IMR-90 (cell line): ENCODE data around the gene TASP1. TPM values are rescaled to one million over a fixed set of nuclear protein-coding genes. Genes with fewer than 3 reads are reported as not detected.

Experiments
- ATAC-seq: fragments of 200-7000 bp; cut with Tn5 transposase; 2 replicates; pipeline ENCODE4 v1.9.1; 2020; ENCODE audit warnings: low read depth, mild to moderate bottlenecking, moderate library complexity
- BruUV-seq: library from RNA; stranded (reverse); fragments of 400-500 nt; replicated peaks from 2 replicates; lab custom pipeline; 2021; lab: Mats Ljungman, UMichigan
- CTCF ChIA-PET: fragments of 300-600 bp; formaldehyde crosslinking; extraction: SDS; loops from one replicate; lab custom pipeline; 2021; ENCODE audit warnings: antibody characterized with exemption; lab: Yijun Ruan, JAX
- POLR2A ChIA-PET: fragments of 300-600 bp; sonication (Branson Sonifier 250); formaldehyde crosslinking; loops from one replicate; lab custom pipeline; 2022; ENCODE audit warnings: antibody characterized with exemption; ENCODE audit not compliant: unreplicated experiment; lab: Charles Lee
- DNase-seq: peaks from one replicate; pipeline ENCODE4 v3.0.0; 2013
- H2AFZ ChIP-seq: replicated peaks from 2 replicates; pipeline ENCODE3; 2013; ENCODE audit warnings: low read length, mild to moderate bottlenecking; ENCODE audit not compliant: poor library complexity
- H2AK5ac ChIP-seq: 2 replicates; pipeline ENCODE4 v1.6.1; 2013; ENCODE audit warnings: low read depth, low read length, inconsistent platforms
- H2AK9ac ChIP-seq: replicated peaks from 2 replicates; pipeline ENCODE3; 2013; ENCODE audit warnings: mild to moderate bottlenecking, low read depth, low read length, moderate library complexity; ENCODE audit not compliant: poor library complexity
- H2BK120ac ChIP-seq: 2 replicates; pipeline ENCODE4 v1.6.1; 2013; ENCODE audit warnings: low read depth, low read length, inconsistent platforms
- H2BK15ac ChIP-seq: 3 replicates; pipeline ENCODE4 v1.6.1; 2013; ENCODE audit warnings: low read depth, low read length, inconsistent platforms
- H2BK20ac ChIP-seq: 2 replicates; pipeline ENCODE4 v1.6.1; 2013; ENCODE audit warnings: low read depth, mild to moderate bottlenecking, inconsistent platforms, low read length, moderate library complexity
- H2BK5ac ChIP-seq: 2 replicates; pipeline ENCODE4 v1.6.1; 2013; ENCODE audit warnings: mild to moderate bottlenecking, low read depth, low read length, inconsistent platforms; ENCODE audit not compliant: poor library complexity, severe bottlenecking
- H3K14ac ChIP-seq: replicated peaks from 2 replicates; pipeline ENCODE4 v1.6.1; 2013; ENCODE audit warnings: low read depth, low read length, inconsistent platforms
- H3K18ac ChIP-seq: 2 replicates; pipeline ENCODE4 v1.6.1; 2013; ENCODE audit warnings: low read depth, low read length, control low read depth
- H3K23ac ChIP-seq: 2 replicates; pipeline ENCODE4 v1.6.1; 2013; ENCODE audit warnings: low read depth, low read length, inconsistent platforms
- H3K27ac ChIP-seq: 2 replicates; pipeline ENCODE4 v1.5.1; 2013; ENCODE audit warnings: mild to moderate bottlenecking, control low read depth, low read length; ENCODE audit not compliant: insufficient read depth
- H3K27me3 ChIP-seq: 2 replicates; pipeline ENCODE4 v1.6.1; 2013; ENCODE audit warnings: low read length; ENCODE audit not compliant: control insufficient read depth, insufficient read depth
- H3K36me3 ChIP-seq: 2 replicates; pipeline ENCODE4 v1.6.1; 2013; ENCODE audit warnings: low read length, mixed read lengths; ENCODE audit not compliant: control insufficient read depth, insufficient read depth
- H3K4ac ChIP-seq: 2 replicates; pipeline ENCODE4 v1.6.1; 2013; ENCODE audit warnings: low read depth, low read length, inconsistent platforms
- H3K4me1 ChIP-seq: 2 replicates; pipeline ENCODE4 v1.6.1; 2013; ENCODE audit warnings: low read length, mixed read lengths; ENCODE audit not compliant: control insufficient read depth, insufficient read depth
- H3K4me2 ChIP-seq: 2 replicates; pipeline ENCODE4 v1.6.1; 2013; ENCODE audit warnings: low read depth, mild to moderate bottlenecking, control low read depth, low read length, moderate library complexity
- H3K4me3 ChIP-seq: 2 replicates; pipeline ENCODE4 v1.5.1; 2013; ENCODE audit warnings: low read depth, mild to moderate bottlenecking, control low read depth, low read length, moderate library complexity; ENCODE audit not compliant: insufficient read depth
- H3K56ac ChIP-seq: 2 replicates; pipeline ENCODE4 v1.6.1; 2013; ENCODE audit warnings: low read length, inconsistent platforms; ENCODE audit not compliant: insufficient read depth; ENCODE audit errors: extremely low read depth
- H3K79me1 ChIP-seq, 2 experiments: 2 replicates each; pipeline ENCODE4 v1.6.1; 2013; ENCODE audit warnings: low read length in 2 of 2, inconsistent platforms in 1 of 2, low read depth in 1 of 2
- H3K9ac ChIP-seq: 2 replicates; pipeline ENCODE4 v1.6.1; 2013; ENCODE audit warnings: low read depth, low read length, control low read depth
- H3K9me1 ChIP-seq: 2 replicates; pipeline ENCODE4 v1.6.1; 2013; ENCODE audit warnings: low read length, inconsistent platforms; ENCODE audit not compliant: insufficient read depth
- H3K9me3 ChIP-seq: 2 replicates; pipeline ENCODE4 v1.6.1; 2013; ENCODE audit warnings: low read length; ENCODE audit not compliant: control insufficient read depth, insufficient read depth
- H4K20me1 ChIP-seq: 2 replicates; pipeline ENCODE4 v1.6.1; 2013; ENCODE audit warnings: low read length, inconsistent platforms; ENCODE audit not compliant: insufficient read depth
- H4K5ac ChIP-seq: 2 replicates; pipeline ENCODE4 v1.6.1; 2013; ENCODE audit warnings: mild to moderate bottlenecking, low read depth, low read length, control low read depth
- H4K8ac ChIP-seq, 2 experiments: 2 replicates each; pipeline ENCODE4 v1.6.1; 2013; ENCODE audit warnings: low read depth in 2 of 2, low read length in 2 of 2, control low read depth in 1 of 2, inconsistent platforms in 1 of 2
- H4K91ac ChIP-seq: 2 replicates; pipeline ENCODE4 v1.6.1; 2013; ENCODE audit warnings: low read depth, low read length, inconsistent platforms; ENCODE audit not compliant: insufficient read depth
- MAFK ChIP-seq: IDR thresholded peaks from 2 replicates; pipeline ENCODE4 v1.6.1; 2012; ENCODE audit warnings: low read depth, low read length, improper control_type of control experiment
- RCOR1 ChIP-seq: IDR thresholded peaks from 2 replicates; pipeline ENCODE4 v1.6.1; 2012; ENCODE audit warnings: mild to moderate bottlenecking, low read length, improper control_type of control experiment; ENCODE audit not compliant: insufficient replicate concordance
- RFX5 ChIP-seq: IDR thresholded peaks from 2 replicates; pipeline ENCODE4 v1.8.0; 2012; ENCODE audit warnings: low read depth, mild to moderate bottlenecking, low read length, moderate library complexity
- SMC3 ChIP-seq: fragments of 150-350 bp; IDR thresholded peaks from 2 replicates; pipeline ENCODE4 v1.6.1; 2016; ENCODE audit warnings: low read depth, mild to moderate bottlenecking, antibody characterized with exemption, low read length, moderate library complexity
- dilution Hi-C: fragments of 300-500 bp; cut with HindIII; formaldehyde crosslinking; loops from one replicate; pipeline ENCODE4 v1.14.3; 2018; ENCODE audit warnings: low sequenced_read_pairs; ENCODE audit not compliant: unreplicated experiment
- in situ Hi-C: fragments of 300-500 bp; cut with MboI; formaldehyde crosslinking; loops from 3 replicates; pipeline ENCODE4 v1.14.3; 2019; ENCODE audit warnings: low sequenced_read_pairs, inconsistent platforms, mixed read lengths
- intact Hi-C: fragments of 100-400 bp; cut with micrococcal nuclease; formaldehyde crosslinking; loops from 2 replicates; pipeline ENCODE4 v1.10.0; 2022
- polyA plus RNA-seq, 3 experiments: library from polyadenylated mRNA; depleted of rRNA; stranded (reverse); fragments of >200 nt; gene quantifications; 2 replicates each; pipeline ENCODE4 v1.2.3, GENCODE V29; 2012; ENCODE audit warnings: low replicate concordance in 1 of 3
- total RNA-seq: library from RNA; depleted of rRNA; stranded (reverse); fragments of >200 nt; gene quantifications from 2 replicates; pipeline ENCODE4 v1.2.3, GENCODE V29; 2012

Gene TASP1
- total and polyA plus RNA-seq, 2 of the 4 experiments (the other 2 are of a cell fraction) = 3.9 to 7.9 TPM

DNA sequence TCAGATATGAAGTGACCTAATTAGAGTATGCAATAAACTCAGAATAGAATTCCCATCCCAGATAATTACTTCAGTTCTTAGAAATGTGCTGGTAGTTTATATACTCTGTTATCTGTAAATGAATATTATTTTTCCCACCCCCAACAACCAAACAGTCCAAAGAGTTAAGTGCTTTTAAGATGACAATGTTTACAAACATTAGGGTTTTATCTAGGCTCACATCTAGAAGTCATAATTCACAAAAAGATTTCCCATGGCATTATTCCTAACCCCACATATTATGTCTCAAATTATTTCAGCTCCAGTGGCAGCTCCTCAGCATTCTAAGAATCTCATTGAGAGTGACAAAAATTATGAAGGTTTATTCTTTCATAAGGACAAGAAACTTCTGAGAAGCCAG lies 120.9 kb downstream of the TASP1 start:
- Histone ChIP-seq H3K18ac (peak overlapping the region; percentile 94), H2BK5ac (no peak overlapping the region), H3K4me1 (peaks cover 15% of the 10 kb centered on the region), H4K20me1 (no peaks in the 10 kb centered on the region), H2AFZ (no peak overlapping the region), H4K5ac (peak overlapping the region; percentile 77; the same call in 1 of the 2 replicates), H3K14ac (no peak overlapping the region), H2BK20ac (no peak overlapping the region), H3K4me2 (peak overlapping the region; percentile 26; the same call in 1 of the 2 replicates), H2BK15ac (peak overlapping the region; percentile 32; the same call in 1 of the 3 replicates), H3K56ac (no peak overlapping the region), H3K36me3 (no peaks in the 10 kb centered on the region; the same call in 1 of the 2 replicates), H3K9me3 (no peaks in the 10 kb centered on the region), H3K27me3 (no peaks in the 10 kb centered on the region), H3K4me3 (no peak overlapping the region), H4K8ac (peak overlapping the region in 1 of 2 experiments; percentile 1; a peak in 1 of 4 replicates), H3K9ac (no peak overlapping the region), H4K91ac (0 out of 2 replicates have a peak overlapping the region, but pooled peaks have one; percentile 8), H3K27ac (0 out of 2 replicates have a peak overlapping the region, but pooled peaks have one; percentile 39), H2AK5ac (no peak overlapping the region), H2BK120ac (peak overlapping the region; percentile 36), H3K4ac (no peak overlapping the region), H2AK9ac (no peak overlapping the region), H3K9me1 (peaks cover 3% of the 10 kb centered on the region; the same call in 1 of the 2 replicates), H3K79me1 (no peaks in the 10 kb centered on the region), H3K23ac (no peak overlapping the region)
- intact Hi-C loops (no loop called here), dilution Hi-C loops (no loop called here), in situ Hi-C loops (no loop called here)
- no TSS peak for BruUV-seq
- POLR2A ChIA-PET = interaction anchor here (0.6 kb wide), 1 partner anchor 122 kb away, joined by 3 read pairs; no protein-coding TSS in a partner anchor
- ATAC-seq (no peak), DNase-seq (peak; percentile 11)
- CTCF ChIA-PET = no interaction called here
- no peak for TF ChIP-seq SMC3
- TF ChIP-seq RCOR1 = no peak
- no peak for TF ChIP-seq MAFK
- TF ChIP-seq RFX5 = no peak
